AG09309 (cell line): ENCODE data around the gene URB1.

ENCODE experiments used
- DNase-seq: peaks from one replicate; pipeline ENCODE4 v3.0.0-alpha.2; 2010; ENCODE audit warnings: low read depth
- H3K4me3 ChIP-seq: 2 replicates; pipeline ENCODE4 v1.5.1; 2011; ENCODE audit warnings: mild to moderate bottlenecking, low read depth, low read length, moderate library complexity; ENCODE audit not compliant: control insufficient read depth
- TF ChIP-seq, protein P1 (sequence below): IDR thresholded peaks from 2 replicates; pipeline ENCODE4 v1.5.1; 2011; ENCODE audit warnings: mild to moderate bottlenecking, low read depth, low read length, inconsistent platforms; ENCODE audit not compliant: insufficient read depth, control insufficient read depth; ENCODE audit errors: missing control alignments

Gene URB1

DNA sequence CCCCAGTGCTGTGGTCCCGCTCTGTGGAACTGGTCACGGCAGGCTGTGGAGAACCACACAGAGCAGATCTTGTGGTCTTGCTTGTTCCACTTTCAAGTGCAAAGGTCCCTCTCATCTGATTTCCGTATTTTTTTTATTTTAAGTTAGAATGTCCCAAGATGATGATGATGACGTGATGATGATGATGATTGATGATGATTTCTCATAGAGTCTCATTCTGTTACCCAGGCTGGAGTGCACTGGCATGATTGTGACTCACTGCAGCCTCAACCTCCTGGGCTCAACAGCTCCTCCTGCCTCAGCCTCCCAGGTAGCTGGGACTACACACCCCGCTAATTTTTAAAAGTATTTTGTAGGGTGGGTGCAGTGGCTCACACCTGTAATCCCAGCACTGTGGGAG is 31.9 kb upstream of the URB1 start:
- no peak for DNase-seq
- no peak overlapping the region for H3K4me3 ChIP-seq
- TF ChIP-seq, protein P1, sequence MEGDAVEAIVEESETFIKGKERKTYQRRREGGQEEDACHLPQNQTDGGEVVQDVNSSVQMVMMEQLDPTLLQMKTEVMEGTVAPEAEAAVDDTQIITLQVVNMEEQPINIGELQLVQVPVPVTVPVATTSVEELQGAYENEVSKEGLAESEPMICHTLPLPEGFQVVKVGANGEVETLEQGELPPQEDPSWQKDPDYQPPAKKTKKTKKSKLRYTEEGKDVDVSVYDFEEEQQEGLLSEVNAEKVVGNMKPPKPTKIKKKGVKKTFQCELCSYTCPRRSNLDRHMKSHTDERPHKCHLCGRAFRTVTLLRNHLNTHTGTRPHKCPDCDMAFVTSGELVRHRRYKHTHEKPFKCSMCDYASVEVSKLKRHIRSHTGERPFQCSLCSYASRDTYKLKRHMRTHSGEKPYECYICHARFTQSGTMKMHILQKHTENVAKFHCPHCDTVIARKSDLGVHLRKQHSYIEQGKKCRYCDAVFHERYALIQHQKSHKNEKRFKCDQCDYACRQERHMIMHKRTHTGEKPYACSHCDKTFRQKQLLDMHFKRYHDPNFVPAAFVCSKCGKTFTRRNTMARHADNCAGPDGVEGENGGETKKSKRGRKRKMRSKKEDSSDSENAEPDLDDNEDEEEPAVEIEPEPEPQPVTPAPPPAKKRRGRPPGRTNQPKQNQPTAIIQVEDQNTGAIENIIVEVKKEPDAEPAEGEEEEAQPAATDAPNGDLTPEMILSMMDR: no peak

DNA sequence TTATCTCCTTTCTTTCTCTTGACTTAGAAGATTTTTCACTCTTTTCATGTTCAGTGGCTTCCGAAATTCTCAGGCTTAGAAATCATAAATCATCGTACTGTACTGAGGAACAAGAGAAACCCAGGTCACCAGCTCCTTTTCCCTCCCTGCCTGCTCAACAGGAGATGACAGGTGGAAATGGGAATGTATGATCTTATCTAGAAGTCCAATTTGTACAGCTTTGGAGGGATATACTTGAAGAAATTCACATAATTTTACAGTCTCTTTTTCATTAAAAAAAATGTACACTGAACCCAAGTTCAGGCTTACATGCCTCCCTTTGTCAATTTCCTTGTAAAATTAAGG is 31.4 kb upstream of the URB1 start:
- TF ChIP-seq, protein P1: no peak
- DNase-seq: no peak
- H3K4me3 ChIP-seq: no peak overlapping the region

DNA sequence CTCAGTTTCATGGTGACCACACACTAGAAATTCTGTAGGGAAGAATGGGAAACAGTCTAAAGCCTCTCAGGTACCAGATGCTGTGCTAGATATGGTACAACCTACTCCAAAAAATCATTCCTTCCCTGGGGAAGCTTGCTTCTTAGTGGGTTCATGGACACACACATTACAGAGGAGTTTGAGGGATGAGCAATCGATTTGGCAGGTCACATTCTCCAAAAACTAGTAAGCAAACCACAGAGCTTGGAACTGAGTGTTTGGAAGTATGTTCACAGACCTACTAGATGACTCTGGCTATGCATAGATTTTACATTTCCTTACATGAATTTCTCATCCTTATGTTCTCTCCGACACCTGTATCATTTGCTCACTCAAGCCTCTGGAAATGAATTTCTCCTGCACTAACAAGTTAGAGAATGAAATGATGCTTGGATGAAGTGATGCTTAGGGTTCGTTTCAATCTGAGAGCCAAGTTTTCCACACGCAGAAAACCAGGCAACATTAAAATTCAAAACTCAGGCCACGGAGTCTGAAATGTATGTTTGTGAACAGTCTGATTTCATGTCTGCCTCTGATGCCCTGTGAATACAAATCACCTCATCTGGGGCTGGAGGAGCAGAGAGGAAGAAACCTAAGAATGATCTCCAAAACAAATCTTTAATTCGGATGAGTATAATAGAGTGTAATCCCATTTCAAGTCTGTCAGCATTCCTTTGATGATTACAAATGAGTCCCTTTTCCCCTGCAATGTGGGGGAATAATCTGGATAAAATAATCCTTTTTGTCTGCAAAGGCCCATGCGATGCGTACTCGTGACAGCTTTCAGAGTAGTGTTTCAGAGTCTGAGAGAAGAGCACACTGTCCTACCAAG is 30.7 kb upstream of the URB1 start:
- TF ChIP-seq, protein P1: no peak
- no peak overlapping the region for H3K4me3 ChIP-seq
- DNase-seq: peak; percentile 83

DNA sequence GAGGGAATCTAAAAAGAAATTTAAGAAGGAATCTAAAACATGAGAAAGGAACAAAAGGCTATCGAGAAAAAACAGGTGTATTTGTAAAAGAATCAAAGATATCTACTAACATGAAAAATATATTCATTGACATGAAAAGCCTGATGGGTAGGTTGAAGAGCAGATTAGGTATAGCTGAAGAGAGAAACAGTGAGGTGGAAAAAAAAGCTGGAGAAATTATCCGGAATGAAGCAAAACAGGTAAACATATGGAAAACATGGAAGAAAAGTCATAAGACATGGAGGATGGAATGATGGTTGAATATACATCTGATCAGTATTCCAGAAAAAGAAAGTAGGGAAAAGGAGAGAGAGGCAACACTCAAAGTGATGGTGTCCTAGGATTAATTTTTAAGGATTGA is 29.3 kb upstream of the URB1 start:
- TF ChIP-seq, protein P1: no peak

DNA sequence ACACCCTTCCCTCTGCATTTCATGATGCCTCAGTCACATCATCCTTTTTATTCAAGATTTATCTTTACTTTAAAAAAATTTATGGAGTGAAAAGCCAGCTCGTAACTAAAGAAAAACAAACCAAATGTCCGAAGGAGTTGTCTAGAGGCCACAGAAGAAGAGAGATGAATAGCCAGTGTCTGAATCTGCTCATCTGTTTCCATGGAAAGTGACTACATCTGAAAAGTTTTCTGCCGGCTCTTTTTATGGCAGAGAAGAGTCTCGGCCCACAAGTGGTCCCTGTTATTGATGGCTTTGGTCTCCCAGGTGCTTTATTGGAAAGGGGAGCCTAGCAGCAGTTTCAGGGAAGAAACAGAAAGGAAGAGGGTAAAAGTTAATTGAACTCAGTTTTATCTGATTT is 25.3 kb upstream of the URB1 start:
- DNase-seq: no peak
- no peak overlapping the region for H3K4me3 ChIP-seq
- TF ChIP-seq, protein P1: no peak

More for the DNA sequence above, 29.3 kb upstream of the URB1 start:
- H3K4me3 ChIP-seq: no peak overlapping the region
- DNase-seq: no peak

DNA sequence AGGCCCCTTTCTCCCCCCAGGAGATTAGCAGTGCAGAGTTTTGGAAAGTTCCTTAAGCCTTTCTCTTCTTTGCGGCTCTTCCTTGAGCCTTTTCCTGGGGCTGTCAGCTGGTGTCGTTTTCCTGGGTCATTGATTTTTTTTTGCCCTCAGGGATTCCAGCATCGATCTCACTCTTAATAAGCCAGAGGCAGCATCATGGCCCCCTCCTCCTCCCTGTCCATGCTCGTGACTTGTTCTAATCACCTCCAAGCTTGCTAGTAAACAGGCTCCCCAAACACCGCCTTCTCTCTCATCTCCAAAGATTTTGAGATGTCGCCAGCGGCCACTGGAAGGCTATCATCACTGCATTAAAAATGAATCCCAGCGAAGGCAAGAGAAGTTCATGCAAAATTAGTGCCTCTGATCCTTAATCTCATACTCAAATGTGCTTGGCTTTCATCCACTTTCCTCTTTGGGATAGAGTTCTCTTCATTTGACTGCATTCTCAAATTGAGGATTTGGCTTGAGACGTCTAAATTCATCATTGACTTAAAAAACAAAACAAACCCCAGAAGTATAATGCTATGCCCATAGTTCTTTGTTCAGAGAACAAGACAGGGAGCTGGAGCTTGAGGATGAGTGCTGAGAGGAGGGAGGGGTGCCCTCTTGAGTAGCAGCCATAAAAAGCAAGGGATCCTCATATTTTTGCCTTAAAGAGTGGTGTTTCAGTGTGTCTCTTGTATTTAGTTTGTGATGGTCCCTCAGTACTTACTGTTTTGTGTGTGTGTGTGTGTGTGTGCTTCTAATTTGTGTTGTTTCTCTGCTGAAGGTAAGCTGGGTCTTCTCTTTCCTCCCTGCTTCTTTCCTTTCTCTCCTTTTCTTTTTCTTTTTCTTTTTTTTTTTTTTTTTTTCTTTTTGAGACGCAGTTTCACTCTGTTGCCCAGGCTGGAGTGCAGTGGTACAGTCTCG is 22.9 kb upstream of the URB1 start:
- DNase-seq: no peak
- no peak overlapping the region for H3K4me3 ChIP-seq
- TF ChIP-seq, protein P1: no peak
